NB4 (cell line): ENCODE results near the gene UROS.

Experiments used
- DNase-seq: peaks from one replicate; pipeline ENCODE4 v3.0.0; 2010; ENCODE audit warnings: low read depth
- H3K4me3 ChIP-seq: one replicate; pipeline ENCODE4 v1.5.1; 2011; ENCODE audit warnings: mild to moderate bottlenecking, low read depth, low read length, moderate library complexity
- MYC ChIP-seq: IDR thresholded peaks from 2 replicates; pipeline ENCODE4 v1.6.1; 2011; ENCODE audit warnings: low read depth, low read length
- POLR2A ChIP-seq: IDR thresholded peaks from 2 replicates; pipeline ENCODE4 v1.6.1; 2011; ENCODE audit warnings: mild to moderate bottlenecking; ENCODE audit not compliant: insufficient read length; ENCODE audit errors: extremely low read depth
- TF ChIP-seq, protein P1 (sequence below): IDR thresholded peaks from one replicate; pipeline ENCODE4 v1.5.1; 2012; ENCODE audit warnings: low read depth, low read length
- TF ChIP-seq, protein P2 (sequence below): IDR thresholded peaks from 2 replicates; pipeline ENCODE4 v1.6.1; 2011; ENCODE audit warnings: low read depth, low read length

UROS gene

GRCh38 chr10:125801574-125801973 is 21.5 kb downstream of the UROS start:
- H3K4me3 ChIP-seq = no peak overlapping the region
- TF ChIP-seq, protein P1, sequence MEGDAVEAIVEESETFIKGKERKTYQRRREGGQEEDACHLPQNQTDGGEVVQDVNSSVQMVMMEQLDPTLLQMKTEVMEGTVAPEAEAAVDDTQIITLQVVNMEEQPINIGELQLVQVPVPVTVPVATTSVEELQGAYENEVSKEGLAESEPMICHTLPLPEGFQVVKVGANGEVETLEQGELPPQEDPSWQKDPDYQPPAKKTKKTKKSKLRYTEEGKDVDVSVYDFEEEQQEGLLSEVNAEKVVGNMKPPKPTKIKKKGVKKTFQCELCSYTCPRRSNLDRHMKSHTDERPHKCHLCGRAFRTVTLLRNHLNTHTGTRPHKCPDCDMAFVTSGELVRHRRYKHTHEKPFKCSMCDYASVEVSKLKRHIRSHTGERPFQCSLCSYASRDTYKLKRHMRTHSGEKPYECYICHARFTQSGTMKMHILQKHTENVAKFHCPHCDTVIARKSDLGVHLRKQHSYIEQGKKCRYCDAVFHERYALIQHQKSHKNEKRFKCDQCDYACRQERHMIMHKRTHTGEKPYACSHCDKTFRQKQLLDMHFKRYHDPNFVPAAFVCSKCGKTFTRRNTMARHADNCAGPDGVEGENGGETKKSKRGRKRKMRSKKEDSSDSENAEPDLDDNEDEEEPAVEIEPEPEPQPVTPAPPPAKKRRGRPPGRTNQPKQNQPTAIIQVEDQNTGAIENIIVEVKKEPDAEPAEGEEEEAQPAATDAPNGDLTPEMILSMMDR = no peak
- TF ChIP-seq MYC (no peak), POLR2A (no peak)
- TF ChIP-seq, protein P2, sequence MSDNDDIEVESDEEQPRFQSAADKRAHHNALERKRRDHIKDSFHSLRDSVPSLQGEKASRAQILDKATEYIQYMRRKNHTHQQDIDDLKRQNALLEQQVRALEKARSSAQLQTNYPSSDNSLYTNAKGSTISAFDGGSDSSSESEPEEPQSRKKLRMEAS = no peak
- DNase-seq = no peak

GRCh38 chr10:125799451-125800182 is 23.4 kb downstream of the UROS start:
- no peak for DNase-seq
- H3K4me3 ChIP-seq = no peak overlapping the region
- no peak for TF ChIP-seq POLR2A
- TF ChIP-seq, protein P2 = no peak
- TF ChIP-seq MYC = no peak
- TF ChIP-seq, protein P1 = no peak

- H3K4me3 ChIP-seq = no peak overlapping the region
- TF ChIP-seq POLR2A (no peak), MYC (no peak)
- TF ChIP-seq, protein P2 = no peak
- TF ChIP-seq, protein P1 = no peak
- DNase-seq = no peak
Observed at GRCh38 chr10:125797994-125798662, 24.9 kb downstream of the UROS start.

- DNase-seq = no peak
- no peak overlapping the region for H3K4me3 ChIP-seq
- no peak for TF ChIP-seq MYC
- TF ChIP-seq, protein P1 = no peak
- no peak for TF ChIP-seq POLR2A
- TF ChIP-seq, protein P2 = no peak
Observed at GRCh38 chr10:125797424-125797823, 25.6 kb downstream of the UROS start.

DNA sequence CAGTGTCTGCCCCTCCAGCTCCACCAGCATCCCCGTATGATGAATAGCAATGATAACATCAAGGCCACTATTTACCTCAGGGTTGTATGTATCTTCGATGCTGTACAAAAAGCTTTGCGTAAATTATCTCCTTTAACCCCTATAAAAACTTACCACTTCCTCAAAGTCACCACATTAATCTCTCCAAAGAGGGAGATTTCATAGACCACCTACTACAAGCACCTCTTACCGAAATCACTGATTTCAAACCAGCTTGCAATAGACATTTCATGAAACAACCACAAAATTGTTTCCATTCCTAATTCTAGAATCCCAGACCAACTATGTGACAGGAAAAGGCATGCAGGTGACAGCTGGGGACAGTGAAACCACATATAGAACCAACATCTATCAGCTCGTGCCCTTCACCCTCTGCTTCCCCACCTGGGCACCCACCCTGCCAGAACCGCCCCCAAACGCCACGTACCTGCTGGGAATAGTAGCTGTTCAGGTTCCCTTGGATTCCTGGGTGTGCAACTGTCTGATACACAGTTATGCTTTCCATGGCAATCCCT is 27.3 kb downstream of the UROS start:
- TF ChIP-seq, protein P1 = no peak
- TF ChIP-seq, protein P2 = no peak
- no peak for TF ChIP-seq POLR2A
- no peak for TF ChIP-seq MYC
- H3K4me3 ChIP-seq = no peak overlapping the region
- peak; percentile 35 for DNase-seq
